Measurements from ENCODE around the gene CD74.

Gene CD74

GRCh38 chr5:150357326-150358260 lies 55.1 kb downstream of the CD74 start, which contains the start of gene TCOF1:
TSS of gene TCOF1 (plus strand) at chr5:150357697. CDS start at chr5:150357747, 50 bp downstream.
- DNase-seq = peak; percentile 91 to 93

- DNase-seq = no peak
Measured at GRCh38 chr5:150356575-150357294, 56.0 kb downstream of the CD74 start.

DNA sequence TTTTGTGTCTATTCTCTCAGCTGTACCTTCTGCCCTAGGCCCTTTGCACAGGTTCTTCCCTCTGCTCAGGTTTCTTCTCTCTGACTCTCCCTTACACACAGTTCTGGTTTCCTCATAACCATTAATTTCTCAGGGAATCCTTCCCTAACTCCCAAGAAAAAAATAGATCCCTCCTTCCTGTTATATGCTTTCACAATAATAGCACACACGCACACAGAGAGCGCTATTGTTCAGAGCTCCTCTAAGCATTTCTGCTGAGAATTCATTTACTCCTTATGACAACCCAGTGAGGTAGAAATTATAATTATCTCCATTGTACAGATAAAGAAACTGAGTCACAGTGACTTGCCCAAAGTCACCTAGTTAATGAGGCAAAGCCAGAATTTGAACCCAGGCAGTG lies 56.9 kb downstream of the CD74 start:
- DNase-seq = no peak

DNA sequence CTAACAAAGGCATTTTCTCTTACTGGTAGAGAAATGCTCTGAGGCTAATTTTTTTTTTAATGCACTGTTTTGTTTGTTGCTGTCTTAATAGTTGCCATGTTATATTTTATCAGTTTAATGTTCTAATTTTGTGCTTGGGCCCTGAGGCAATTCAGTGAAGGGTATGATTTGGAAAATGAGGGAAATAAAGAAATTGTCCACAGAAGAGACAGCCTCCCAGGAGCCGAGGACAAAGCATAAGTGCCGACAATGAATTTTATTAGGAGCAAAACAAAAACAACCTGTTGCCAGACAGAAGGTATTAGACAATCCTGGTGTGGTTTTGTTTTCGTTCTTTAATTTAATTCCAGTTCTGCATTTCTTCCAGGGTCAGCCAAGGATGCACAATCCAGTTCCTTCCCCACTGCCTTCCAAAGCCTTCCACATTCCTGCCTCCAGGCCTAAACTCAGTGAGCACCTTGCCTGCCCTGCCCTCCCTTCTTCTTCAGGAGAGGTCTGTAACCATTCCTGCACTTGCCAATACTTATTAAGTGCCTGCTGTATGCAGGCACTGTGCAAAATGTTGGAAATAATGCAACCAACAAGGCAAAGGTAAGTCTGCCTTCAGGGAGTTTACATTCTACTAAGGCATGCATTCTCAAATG lies 59.6 kb downstream of the CD74 start:
- no peak for DNase-seq

DNA sequence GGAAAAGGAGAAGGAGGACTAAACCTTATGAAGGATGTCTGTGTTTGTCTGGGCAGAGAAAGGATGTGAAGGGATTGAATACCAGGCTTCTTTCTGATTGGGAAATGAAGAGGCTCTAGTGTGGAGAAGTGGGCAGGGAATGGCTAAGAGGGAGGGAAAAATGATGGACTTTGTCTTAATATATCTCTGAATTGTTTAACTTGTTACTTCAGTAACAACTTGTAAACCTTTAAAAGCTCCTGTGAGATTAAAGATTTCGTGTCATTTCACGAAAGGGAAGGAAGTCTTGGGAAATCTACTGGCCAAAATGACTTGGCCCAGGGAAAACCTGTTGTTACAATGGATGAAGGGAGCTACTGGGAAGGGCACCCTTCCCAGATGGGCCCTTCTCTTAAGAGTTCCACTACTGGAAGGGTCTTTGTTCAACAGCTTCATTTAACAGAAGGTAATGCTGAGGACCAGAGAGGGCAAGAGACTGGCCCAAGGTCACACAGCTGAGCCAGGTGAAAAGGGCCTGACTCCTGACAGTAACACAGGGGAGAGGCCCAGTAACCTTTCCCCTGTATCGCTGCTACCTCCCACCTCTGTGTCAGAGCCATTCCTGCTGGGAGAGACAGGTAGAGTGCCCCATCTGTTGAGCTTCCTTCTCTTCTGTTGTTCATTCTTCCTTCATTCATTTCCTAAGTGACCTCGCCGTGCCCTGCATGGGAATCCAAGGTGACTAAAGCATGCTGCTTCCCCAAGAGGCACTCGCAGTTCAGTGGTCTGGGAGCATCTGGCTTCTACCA lies 60.3 kb downstream of the CD74 start:
- no peak for DNase-seq

Measured in SW 1271 (cell line).